GM10847 (cell line): ENCODE data around the gene ST6GALNAC5.

Experiments
- POLR2A ChIP-seq: IDR thresholded peaks from 2 replicates; pipeline ENCODE4 v1.6.1; 2011; ENCODE audit not compliant: insufficient read length; ENCODE audit errors: extremely low read depth

ST6GALNAC5 gene

DNA sequence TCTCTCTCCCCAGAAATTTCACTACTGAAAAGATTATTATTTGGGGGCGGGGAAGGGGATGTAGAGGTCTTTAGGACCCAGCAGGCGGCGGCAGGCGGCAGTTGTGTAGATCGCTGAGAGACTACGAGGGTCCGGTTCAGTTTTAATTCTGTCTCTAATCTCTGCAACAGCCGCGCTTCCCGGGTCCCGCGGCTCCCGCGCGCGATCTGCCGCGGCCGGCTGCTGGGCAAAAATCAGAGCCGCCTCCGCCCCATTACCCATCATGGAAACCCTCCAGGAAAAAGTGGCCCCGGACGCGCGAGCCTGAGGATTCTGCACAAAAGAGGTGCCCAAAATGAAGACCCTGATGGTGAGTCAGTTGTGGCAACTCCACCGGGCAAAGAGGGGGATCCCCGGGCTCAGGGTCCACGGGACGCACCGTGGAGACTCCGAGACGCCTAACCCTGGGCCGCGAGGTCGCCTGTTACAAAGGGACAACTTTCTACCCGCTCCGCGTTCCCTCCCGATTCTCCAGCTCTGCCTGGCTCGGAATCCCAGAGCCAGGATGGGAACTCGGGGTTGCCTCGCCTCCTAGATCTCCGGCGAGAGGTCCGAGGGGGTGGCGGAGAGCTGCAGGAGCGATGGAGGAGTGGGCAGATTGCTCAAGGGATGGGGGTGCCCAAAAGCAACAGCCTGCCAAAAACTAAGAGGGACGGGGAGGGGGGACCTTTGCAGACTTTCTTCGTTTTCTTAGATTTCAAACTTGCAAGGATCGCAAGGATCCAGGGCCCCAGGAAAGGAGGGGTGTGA is at the start of gene ST6GALNAC5:
TSS of gene ST6GALNAC5 (plus strand) at position 139 of the 789 bp plus-strand sequence.
- no peak for TF ChIP-seq POLR2A

DNA sequence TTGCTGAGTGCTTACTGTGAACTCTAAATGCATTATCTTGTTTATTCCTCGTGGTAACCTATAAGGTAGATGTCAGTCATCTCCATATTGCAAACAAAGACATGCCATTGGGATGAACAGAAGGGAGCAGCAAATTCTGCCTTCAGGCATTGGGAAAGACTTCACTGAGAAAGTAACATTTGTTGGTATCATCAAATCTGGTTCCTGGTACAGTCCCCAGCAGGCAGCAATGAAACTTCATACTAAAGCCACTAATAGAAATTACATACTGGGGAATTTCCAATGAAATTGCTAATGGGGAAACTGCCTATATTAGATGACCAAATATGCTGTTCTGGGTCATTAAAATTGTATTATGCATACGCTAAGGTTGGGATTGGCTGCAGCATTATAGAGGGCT is 47.3 kb upstream of the ST6GALNAC5 start:
- TF ChIP-seq POLR2A, result no peak

DNA sequence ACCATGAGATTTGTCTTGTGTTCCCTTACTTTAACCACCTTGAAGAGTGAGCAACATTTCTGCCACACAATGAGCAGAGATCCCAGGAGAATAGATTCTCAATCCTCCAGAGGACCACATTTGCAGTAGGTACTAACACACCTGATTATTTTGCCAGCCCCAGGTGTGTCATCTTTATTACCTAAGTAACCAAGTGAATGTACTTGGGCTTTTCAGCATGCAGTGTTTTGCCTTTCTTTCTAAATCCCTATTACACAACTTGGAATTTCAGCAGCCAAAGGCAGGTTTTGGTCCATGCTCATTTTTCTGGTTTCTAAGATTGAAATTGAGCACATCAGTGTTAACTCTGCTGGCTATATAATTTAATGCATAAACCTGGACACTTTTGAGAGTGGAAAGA is 43.2 kb upstream of the ST6GALNAC5 start:
- no peak for TF ChIP-seq POLR2A

DNA sequence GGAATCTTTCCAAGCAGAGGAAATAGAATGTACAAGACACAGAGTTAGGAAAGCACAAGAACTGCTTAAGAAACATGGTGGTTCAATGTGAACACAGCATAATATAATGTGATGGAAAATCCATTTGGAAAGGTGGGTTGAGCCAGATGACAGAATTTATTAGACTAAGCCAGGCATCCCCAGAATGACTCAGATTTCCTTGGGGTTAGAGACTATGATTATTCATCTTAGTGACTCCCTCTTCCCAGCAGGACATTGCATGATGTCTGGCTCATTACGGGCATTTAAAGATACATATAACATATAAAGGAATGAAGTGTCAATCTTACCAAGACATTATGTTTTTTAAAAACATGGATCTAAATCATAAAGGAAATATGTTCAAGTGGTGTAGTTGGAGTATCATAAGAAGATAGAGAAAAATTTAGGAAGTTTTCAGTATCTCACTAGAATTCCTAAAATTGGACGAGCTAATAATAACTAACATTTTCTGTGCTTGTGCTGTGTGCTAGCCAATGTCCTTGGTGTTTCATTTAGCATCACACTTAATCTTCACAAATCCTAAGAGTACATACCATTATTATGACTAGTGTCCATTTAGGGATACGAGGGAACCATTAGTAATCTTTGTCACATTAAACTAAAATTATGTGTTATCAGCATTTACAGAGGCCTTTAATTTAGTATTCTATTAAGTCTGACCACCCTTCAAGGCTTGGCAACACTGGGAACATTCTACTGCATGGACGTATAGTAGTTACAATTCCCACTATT is 41.0 kb upstream of the ST6GALNAC5 start:
- no peak for TF ChIP-seq POLR2A

DNA sequence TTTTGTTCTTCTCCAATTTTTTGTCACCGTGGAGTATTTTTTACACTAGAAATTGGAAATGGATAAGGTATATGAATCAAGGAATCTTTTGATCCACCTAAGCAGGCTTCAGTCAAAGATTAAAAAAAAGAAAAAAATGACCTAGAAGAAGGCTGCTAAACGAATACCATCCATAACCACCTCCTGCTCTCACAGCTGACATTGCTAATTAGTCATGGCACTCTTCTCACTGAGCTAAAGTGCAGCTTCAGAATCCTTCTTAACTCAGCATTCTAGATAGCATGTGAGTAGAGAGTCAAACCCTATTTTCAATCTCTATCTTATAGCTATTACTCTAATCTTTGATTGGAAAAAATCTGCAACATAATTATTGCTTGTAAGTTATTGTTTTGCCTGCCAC is 40.2 kb upstream of the ST6GALNAC5 start:
- no peak for TF ChIP-seq POLR2A

DNA sequence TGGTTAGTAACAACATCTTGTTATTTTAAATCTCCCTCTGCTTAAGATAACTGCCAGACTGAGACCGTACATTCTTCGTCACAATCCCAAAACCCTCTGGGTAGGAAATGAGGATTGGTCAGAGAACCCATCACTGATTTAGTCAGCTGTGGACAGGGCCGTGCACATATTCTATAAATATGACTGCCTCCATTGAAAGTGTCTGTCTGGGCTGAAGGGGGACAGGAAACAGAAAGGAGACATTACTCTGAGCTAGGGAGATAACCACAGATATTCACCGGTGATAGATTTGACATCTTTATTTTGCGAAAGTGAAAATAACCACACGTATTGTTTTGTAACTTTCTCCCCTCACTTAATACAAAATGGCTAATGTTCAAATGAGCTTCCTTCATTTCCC is 36.9 kb upstream of the ST6GALNAC5 start:
- no peak for TF ChIP-seq POLR2A

DNA sequence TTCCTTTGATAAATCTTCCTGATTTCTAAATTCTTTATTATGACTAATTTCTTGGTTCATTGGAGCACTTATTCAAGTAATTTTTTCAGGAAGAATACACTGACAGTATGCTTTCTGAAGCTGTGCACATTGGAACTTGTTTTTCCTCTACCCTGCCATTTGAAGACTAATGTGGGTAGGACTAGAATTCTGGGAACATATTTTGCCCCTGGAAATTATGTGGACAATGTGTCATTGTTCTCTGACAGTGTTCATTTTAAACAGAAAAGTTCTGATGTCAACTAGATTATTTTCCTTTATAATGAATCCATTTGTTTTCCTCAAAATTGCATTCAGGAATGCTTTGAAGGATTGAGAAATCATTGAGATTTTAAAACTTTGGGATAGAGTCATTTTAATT is 34.8 kb upstream of the ST6GALNAC5 start:
- TF ChIP-seq POLR2A, result no peak

DNA sequence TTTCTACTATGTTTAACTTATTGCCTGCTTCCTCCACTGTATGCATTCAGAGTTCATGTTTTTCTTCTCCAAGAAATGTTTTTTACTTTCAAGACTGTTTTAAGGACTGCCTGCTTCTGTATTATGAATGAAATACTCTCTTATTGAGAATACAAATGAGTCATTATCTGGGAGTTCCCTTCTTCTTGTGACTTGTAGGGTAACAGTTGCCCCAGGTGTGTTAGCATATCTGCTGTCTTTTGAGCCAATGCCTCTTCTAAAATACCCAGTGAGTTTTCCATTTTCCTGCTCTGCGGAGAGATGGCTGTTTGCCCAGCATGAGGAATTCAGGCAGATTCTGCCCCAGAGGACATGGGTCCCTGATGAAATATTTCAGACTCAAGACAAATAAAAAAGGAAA is 34.1 kb upstream of the ST6GALNAC5 start:
- TF ChIP-seq POLR2A, result no peak

DNA sequence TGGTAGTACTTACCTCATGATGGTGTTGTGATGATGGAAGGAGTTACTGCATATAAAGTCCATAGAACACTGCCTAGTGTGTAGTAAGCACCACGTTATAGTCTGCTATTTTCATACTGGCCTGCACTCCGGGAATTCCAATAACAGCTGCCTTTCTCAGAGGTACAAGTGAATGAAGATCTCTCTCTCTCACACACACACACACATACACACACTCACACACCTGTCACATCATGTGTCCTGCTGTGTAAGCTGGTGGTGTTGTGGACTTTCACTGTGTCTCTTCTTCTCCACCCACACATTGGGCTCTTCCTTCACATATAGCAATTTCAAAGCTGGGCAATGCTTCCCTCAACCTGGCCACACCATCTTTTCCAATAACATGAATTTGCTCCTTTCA is 33.4 kb upstream of the ST6GALNAC5 start:
- no peak for TF ChIP-seq POLR2A

DNA sequence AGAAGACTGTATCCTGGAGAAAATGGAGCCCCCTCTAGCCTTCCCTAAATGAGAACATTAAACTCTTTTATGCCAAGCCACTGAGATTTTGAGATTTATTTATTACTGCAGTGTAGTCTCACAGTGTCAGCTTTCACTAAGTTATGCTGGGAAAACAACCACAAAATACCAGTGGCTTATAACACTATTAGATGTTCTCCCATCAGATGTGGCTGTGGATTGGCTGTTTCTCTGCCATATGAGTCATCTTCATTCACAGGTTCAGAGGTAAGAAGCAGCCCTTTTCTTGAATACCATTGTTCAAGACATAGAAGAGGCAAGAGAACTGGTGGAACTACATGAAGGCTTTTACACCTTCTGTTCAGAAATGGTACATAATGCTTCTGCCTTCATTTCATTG is 32.1 kb upstream of the ST6GALNAC5 start:
- TF ChIP-seq POLR2A, result no peak

DNA sequence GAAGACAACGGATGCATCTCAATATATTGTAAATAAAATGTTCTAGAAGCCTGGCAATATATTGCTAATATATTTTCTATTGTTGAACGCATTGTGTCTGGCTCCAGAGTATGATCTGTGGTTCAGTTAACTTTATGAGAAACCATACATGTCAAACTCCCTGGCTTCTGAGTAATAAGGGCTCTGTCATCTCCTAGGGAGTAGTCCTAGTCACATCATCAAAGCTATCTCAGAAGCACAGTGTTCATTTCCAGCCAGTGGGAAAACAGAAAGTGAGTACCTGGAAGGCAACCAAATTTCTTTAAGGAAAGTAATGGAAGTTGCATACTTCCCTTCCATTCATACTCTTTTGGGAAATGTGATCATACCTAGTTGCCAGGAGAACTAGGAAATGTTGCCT is 27.0 kb upstream of the ST6GALNAC5 start:
- no peak for TF ChIP-seq POLR2A

DNA sequence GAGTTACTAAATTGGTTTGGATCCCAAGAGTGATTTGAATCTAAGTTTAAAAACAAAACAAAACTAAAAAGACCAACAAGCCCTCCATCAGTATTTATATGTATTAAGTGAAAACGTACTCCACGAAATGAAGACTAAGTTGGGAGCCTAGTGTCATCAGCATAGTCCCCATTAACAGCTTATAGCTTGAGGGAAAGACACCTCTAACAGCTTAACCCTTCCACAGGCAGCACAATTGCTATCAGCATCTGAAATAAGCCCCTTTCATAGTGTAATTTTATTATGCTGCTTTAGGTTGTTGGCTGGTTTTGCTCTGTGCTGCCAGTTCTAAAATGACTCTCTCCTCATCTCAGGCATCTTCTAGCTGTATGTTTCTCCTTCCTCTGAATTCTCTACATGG is 25.8 kb upstream of the ST6GALNAC5 start:
- no peak for TF ChIP-seq POLR2A

DNA sequence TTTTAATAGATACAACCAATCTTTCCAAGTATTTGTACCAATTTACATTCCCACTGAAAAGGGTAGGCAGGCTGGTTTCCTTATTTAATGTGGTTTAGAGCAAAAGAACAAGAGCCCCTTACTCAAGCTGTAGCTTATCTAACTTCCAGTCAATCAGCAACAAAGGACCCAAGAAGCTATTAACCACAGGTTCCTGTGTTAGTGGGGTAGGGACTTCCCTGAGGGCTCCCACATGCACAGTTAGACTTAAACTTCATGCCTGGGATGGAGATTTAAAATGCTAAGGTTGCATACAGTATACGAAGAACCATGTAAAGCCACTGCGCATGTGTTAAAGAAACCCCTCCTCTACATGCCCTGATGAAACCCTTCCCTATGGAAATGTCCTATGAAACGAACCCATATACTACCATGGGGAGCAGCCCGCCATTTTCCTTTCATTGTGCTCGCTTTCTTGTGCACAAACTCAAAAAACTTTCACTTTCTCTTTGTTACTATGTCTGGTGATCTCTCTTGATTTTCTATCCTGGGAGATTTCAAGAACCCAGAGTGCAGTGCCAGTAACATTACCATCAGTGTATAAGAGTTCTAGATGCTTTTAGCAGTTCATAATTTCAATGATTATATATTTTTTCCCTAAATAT is 23.3 kb upstream of the ST6GALNAC5 start:
- no peak for TF ChIP-seq POLR2A

DNA sequence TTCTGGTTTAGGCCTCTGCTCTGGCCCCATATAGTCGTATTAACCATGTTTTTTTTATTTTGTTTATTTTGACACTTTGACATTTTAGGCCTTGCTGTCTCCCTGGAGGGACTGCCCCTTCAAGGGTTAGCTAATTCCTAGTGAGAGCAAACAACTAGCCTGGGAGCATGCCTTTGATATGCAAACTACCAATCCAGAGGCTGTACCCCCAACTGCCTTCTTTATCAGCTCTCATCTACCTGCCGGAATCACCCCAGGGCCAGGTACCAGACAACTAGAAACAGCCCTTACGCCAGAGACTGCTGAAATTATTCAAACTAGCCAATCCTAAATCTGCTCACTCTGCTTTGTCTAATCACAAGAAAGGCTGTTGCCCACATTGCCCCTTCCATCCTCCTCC is 13.0 kb upstream of the ST6GALNAC5 start:
- TF ChIP-seq POLR2A, result no peak

DNA sequence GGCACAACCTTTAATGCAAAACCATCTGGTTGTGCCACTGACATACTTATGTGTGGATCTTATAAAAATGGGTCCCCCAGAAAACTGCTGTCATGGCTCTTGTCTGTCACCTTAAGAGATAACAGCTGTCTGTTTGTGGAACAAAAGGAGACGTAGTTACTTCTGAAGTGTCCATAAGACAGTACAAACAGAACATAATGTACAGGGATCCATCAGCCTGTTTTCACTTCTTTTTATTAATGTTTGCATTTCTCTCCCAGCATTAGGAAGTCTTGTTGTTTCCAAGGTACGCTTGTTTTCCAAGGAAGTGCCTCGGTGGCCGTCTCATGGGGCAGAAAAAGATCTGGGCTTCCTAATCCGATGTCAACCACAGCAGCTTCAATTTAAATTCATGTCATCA is 11.2 kb upstream of the ST6GALNAC5 start:
- TF ChIP-seq POLR2A, result no peak

DNA sequence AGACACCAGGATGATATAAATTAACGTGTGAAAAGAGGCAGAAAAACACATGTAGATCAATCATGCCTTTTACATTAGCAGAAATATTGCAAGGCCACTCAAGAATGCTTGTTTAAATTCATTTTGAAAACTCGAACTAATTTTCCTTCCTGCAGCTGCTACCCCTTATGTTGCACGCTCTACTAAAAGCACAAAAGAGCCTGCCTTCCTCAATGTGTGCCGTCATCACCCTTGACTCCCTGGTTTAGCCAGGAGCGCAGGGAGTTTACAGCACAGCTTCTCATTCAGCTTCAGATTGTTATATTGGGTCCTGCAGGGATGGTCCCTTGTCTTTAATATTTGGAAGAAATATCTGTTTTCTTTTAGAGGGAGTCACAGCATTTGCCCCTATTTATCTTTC is 10.1 kb upstream of the ST6GALNAC5 start:
- TF ChIP-seq POLR2A, result no peak

DNA sequence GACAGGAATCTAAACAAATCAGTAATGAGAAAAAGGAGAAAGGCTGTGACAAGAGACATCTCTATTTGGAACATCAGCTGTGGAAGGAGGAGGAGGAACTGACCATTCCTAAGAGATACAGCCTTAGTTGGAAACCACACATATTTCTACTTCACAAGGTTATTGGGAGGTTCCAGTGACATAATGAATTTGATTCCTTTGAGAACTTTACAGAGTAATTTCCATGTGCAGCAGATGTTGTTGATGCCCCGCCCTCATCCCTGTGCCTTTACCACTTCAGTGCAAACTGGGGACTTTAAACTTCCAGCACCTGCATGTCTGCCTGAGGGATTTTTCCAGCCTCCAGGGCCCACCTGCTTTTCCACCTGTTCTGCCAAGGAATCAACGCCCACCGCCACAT is 9.3 kb upstream of the ST6GALNAC5 start:
- TF ChIP-seq POLR2A, result no peak

DNA sequence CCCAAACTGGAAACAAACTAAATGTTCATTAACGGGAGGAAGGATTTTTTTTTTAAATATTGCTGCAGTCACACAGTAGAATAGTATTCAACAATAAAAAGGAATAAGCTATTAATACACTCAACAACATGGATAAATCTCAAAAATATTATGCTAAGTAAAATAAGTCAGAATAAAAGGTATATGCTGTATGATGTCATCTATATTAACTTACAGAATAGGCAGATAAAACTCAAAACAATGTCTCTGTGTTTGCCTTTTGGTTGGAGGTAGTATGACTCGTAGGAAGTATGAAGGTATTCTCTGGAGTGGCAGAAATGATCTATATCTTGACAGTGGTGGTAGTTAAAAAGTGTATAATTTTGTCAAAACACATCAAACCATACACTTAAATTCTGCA is 6.1 kb upstream of the ST6GALNAC5 start:
- no peak for TF ChIP-seq POLR2A
